IMR-90 (cell line): ENCODE results near the gene TBC1D8. TPM values are rescaled to one million over a fixed set of nuclear protein-coding genes. Genes with fewer than 3 reads are reported as not detected.

Experiments used
- ATAC-seq: fragments of 200-7000 bp; cut with Tn5 transposase; 2 replicates; pipeline ENCODE4 v1.9.1; 2020; ENCODE audit warnings: low read depth, mild to moderate bottlenecking, moderate library complexity
- BruUV-seq: library from RNA; stranded (reverse); fragments of 400-500 nt; replicated peaks from 2 replicates; lab custom pipeline; 2021; lab: Mats Ljungman, UMichigan
- CTCF ChIA-PET: fragments of 300-600 bp; formaldehyde crosslinking; extraction: SDS; loops from one replicate; lab custom pipeline; 2021; ENCODE audit warnings: antibody characterized with exemption; lab: Yijun Ruan, JAX
- POLR2A ChIA-PET: fragments of 300-600 bp; sonication (Branson Sonifier 250); formaldehyde crosslinking; loops from one replicate; lab custom pipeline; 2022; ENCODE audit warnings: antibody characterized with exemption; ENCODE audit not compliant: unreplicated experiment; lab: Charles Lee
- DNase-seq: peaks from one replicate; pipeline ENCODE4 v3.0.0; 2013
- H2AFZ ChIP-seq: replicated peaks from 2 replicates; pipeline ENCODE3; 2013; ENCODE audit warnings: low read length, mild to moderate bottlenecking; ENCODE audit not compliant: poor library complexity
- H2AK5ac ChIP-seq: 2 replicates; pipeline ENCODE4 v1.6.1; 2013; ENCODE audit warnings: low read depth, low read length, inconsistent platforms
- H2AK9ac ChIP-seq: replicated peaks from 2 replicates; pipeline ENCODE3; 2013; ENCODE audit warnings: mild to moderate bottlenecking, low read depth, low read length, moderate library complexity; ENCODE audit not compliant: poor library complexity
- H2BK120ac ChIP-seq: 2 replicates; pipeline ENCODE4 v1.6.1; 2013; ENCODE audit warnings: low read depth, low read length, inconsistent platforms
- H2BK15ac ChIP-seq: 3 replicates; pipeline ENCODE4 v1.6.1; 2013; ENCODE audit warnings: low read depth, low read length, inconsistent platforms
- H2BK20ac ChIP-seq: 2 replicates; pipeline ENCODE4 v1.6.1; 2013; ENCODE audit warnings: low read depth, mild to moderate bottlenecking, inconsistent platforms, low read length, moderate library complexity
- H2BK5ac ChIP-seq: 2 replicates; pipeline ENCODE4 v1.6.1; 2013; ENCODE audit warnings: mild to moderate bottlenecking, low read depth, low read length, inconsistent platforms; ENCODE audit not compliant: poor library complexity, severe bottlenecking
- H3K14ac ChIP-seq: replicated peaks from 2 replicates; pipeline ENCODE4 v1.6.1; 2013; ENCODE audit warnings: low read depth, low read length, inconsistent platforms
- H3K18ac ChIP-seq: 2 replicates; pipeline ENCODE4 v1.6.1; 2013; ENCODE audit warnings: low read depth, low read length, control low read depth
- H3K23ac ChIP-seq: 2 replicates; pipeline ENCODE4 v1.6.1; 2013; ENCODE audit warnings: low read depth, low read length, inconsistent platforms
- H3K27ac ChIP-seq: 2 replicates; pipeline ENCODE4 v1.5.1; 2013; ENCODE audit warnings: mild to moderate bottlenecking, control low read depth, low read length; ENCODE audit not compliant: insufficient read depth
- H3K27me3 ChIP-seq: 2 replicates; pipeline ENCODE4 v1.6.1; 2013; ENCODE audit warnings: low read length; ENCODE audit not compliant: control insufficient read depth, insufficient read depth
- H3K36me3 ChIP-seq: 2 replicates; pipeline ENCODE4 v1.6.1; 2013; ENCODE audit warnings: low read length, mixed read lengths; ENCODE audit not compliant: control insufficient read depth, insufficient read depth
- H3K4ac ChIP-seq: 2 replicates; pipeline ENCODE4 v1.6.1; 2013; ENCODE audit warnings: low read depth, low read length, inconsistent platforms
- H3K4me1 ChIP-seq: 2 replicates; pipeline ENCODE4 v1.6.1; 2013; ENCODE audit warnings: low read length, mixed read lengths; ENCODE audit not compliant: control insufficient read depth, insufficient read depth
- H3K4me2 ChIP-seq: 2 replicates; pipeline ENCODE4 v1.6.1; 2013; ENCODE audit warnings: low read depth, mild to moderate bottlenecking, control low read depth, low read length, moderate library complexity
- H3K4me3 ChIP-seq: 2 replicates; pipeline ENCODE4 v1.5.1; 2013; ENCODE audit warnings: low read depth, mild to moderate bottlenecking, control low read depth, low read length, moderate library complexity; ENCODE audit not compliant: insufficient read depth
- H3K56ac ChIP-seq: 2 replicates; pipeline ENCODE4 v1.6.1; 2013; ENCODE audit warnings: low read length, inconsistent platforms; ENCODE audit not compliant: insufficient read depth; ENCODE audit errors: extremely low read depth
- H3K79me1 ChIP-seq, 2 experiments: 2 replicates each; pipeline ENCODE4 v1.6.1; 2013; ENCODE audit warnings: low read length in 2 of 2, inconsistent platforms in 1 of 2, low read depth in 1 of 2
- H3K9ac ChIP-seq: 2 replicates; pipeline ENCODE4 v1.6.1; 2013; ENCODE audit warnings: low read depth, low read length, control low read depth
- H3K9me1 ChIP-seq: 2 replicates; pipeline ENCODE4 v1.6.1; 2013; ENCODE audit warnings: low read length, inconsistent platforms; ENCODE audit not compliant: insufficient read depth
- H3K9me3 ChIP-seq: 2 replicates; pipeline ENCODE4 v1.6.1; 2013; ENCODE audit warnings: low read length; ENCODE audit not compliant: control insufficient read depth, insufficient read depth
- H4K20me1 ChIP-seq: 2 replicates; pipeline ENCODE4 v1.6.1; 2013; ENCODE audit warnings: low read length, inconsistent platforms; ENCODE audit not compliant: insufficient read depth
- H4K5ac ChIP-seq: 2 replicates; pipeline ENCODE4 v1.6.1; 2013; ENCODE audit warnings: mild to moderate bottlenecking, low read depth, low read length, control low read depth
- H4K8ac ChIP-seq, 2 experiments: 2 replicates each; pipeline ENCODE4 v1.6.1; 2013; ENCODE audit warnings: low read depth in 2 of 2, low read length in 2 of 2, control low read depth in 1 of 2, inconsistent platforms in 1 of 2
- H4K91ac ChIP-seq: 2 replicates; pipeline ENCODE4 v1.6.1; 2013; ENCODE audit warnings: low read depth, low read length, inconsistent platforms; ENCODE audit not compliant: insufficient read depth
- CEBPB ChIP-seq: IDR thresholded peaks from 2 replicates; pipeline ENCODE4 v1.6.1; 2012; ENCODE audit warnings: low read depth, low read length, improper control_type of control experiment
- RAD21 ChIP-seq: IDR thresholded peaks from 2 replicates; pipeline ENCODE4 v1.6.1; 2012; ENCODE audit warnings: low read length, improper control_type of control experiment
- RFX5 ChIP-seq: IDR thresholded peaks from 2 replicates; pipeline ENCODE4 v1.8.0; 2012; ENCODE audit warnings: low read depth, mild to moderate bottlenecking, low read length, moderate library complexity
- WGBS, 2 experiments: methylation state at CpG; one replicate each; pipeline versions ENCODE4 v1.1.5 to v1.1.7; 2013; ENCODE audit warnings: missing lambda C conversion rate in 2 of 2; ENCODE audit not compliant: insufficient read length in 1 of 2; ENCODE audit errors: extremely low coverage in 2 of 2; 5-methylcytosine and 5-hydroxymethylcytosine counted together
- dilution Hi-C: fragments of 300-500 bp; cut with HindIII; formaldehyde crosslinking; loops from one replicate; pipeline ENCODE4 v1.14.3; 2018; ENCODE audit warnings: low sequenced_read_pairs; ENCODE audit not compliant: unreplicated experiment
- in situ Hi-C: fragments of 300-500 bp; cut with MboI; formaldehyde crosslinking; loops from 3 replicates; pipeline ENCODE4 v1.14.3; 2019; ENCODE audit warnings: low sequenced_read_pairs, inconsistent platforms, mixed read lengths
- intact Hi-C: fragments of 100-400 bp; cut with micrococcal nuclease; formaldehyde crosslinking; loops from 2 replicates; pipeline ENCODE4 v1.10.0; 2022
- polyA plus RNA-seq, 3 experiments: library from polyadenylated mRNA; depleted of rRNA; stranded (reverse); fragments of >200 nt; gene quantifications; 2 replicates each; pipeline ENCODE4 v1.2.3, GENCODE V29; 2012; ENCODE audit warnings: low replicate concordance in 1 of 3
- total RNA-seq: library from RNA; depleted of rRNA; stranded (reverse); fragments of >200 nt; gene quantifications from 2 replicates; pipeline ENCODE4 v1.2.3, GENCODE V29; 2012

The TBC1D8 gene
- total and polyA plus RNA-seq, 2 of the 4 experiments (the other 2 are of a cell fraction): 1.3 to 1.5 TPM

DNA sequence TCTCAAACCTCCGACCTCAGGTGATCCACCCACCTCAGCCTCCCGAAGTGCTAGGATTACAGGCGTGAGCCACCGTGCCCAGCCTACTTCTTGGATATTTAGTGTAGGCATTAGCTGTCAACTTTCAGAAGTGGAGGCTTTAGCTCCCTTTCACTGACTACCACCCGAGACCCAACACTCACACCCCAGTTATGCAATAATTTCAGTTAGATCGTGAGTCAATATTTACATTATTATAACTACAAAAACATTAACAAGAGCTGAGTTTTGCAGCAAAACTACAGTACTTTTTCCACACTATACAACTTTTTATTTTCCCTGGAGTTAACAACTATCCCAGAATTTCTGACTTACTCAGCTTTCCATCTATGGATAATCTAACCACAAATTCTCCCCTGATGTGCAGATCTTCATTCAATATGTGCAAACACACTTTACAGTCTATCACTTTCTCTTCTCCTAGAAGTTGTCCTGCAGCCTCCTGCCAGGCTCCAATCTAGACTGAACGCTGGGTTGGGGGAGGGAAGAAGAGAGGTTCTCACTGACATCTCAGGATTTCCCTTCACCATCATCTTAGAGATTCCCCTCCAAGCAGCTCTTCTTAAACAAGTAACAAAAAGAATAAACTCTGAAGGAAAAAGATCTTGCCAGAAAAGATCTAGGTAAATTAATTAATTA lies 10.1 kb downstream of the TBC1D8 start:
- peak; percentile 9 for DNase-seq

More for the DNA sequence above, 10.1 kb downstream of the TBC1D8 start:
- POLR2A ChIA-PET: no interaction called here
- peaks cover 2% of the 10 kb centered on the region for H3K9me1 ChIP-seq
- CTCF ChIA-PET: interaction anchor here (0.6 to 1.0 kb wide), 3 partner anchors 25 to 84 kb away, joined by 3 read pairs; no protein-coding TSS in a partner anchor
- H2AFZ ChIP-seq: no peak overlapping the region
- no peak overlapping the region for H3K56ac ChIP-seq
- H3K4ac ChIP-seq: no peak overlapping the region
- no peak overlapping the region for H2AK9ac ChIP-seq
- no CpG with 5 or more reads among the region's 7 CpGs for WGBS, 2 experiments
- H2BK20ac ChIP-seq: no peak overlapping the region
- no peak overlapping the region for H3K27ac ChIP-seq
- no peak overlapping the region for H3K14ac ChIP-seq
- H4K5ac ChIP-seq: no peak overlapping the region
- no peak overlapping the region for H2BK120ac ChIP-seq
- no peak overlapping the region for H2BK15ac ChIP-seq
- H3K4me2 ChIP-seq: peak overlapping the region; percentile 1; the same call in 1 of the 2 replicates
- no peaks in the 10 kb centered on the region for H3K9me3 ChIP-seq
- TF ChIP-seq RFX5 (no peak), CEBPB (peak; percentile 73), RAD21 (no peak)
- in situ Hi-C loops: no loop called here
- H2BK5ac ChIP-seq: no peak overlapping the region
- H3K9ac ChIP-seq: no peak overlapping the region
- no peak overlapping the region for H3K18ac ChIP-seq
- H2AK5ac ChIP-seq: no peak overlapping the region
- H3K27me3 ChIP-seq: peaks cover 3% of the 10 kb centered on the region
- peaks cover 5% of the 10 kb centered on the region; the same call in 1 of the 2 replicates for H4K20me1 ChIP-seq
- H4K91ac ChIP-seq: no peak overlapping the region
- intact Hi-C loops: no loop called here
- peak; percentile 40; the same call in 1 of the 2 replicates for ATAC-seq
- H3K4me1 ChIP-seq: no peaks in the 10 kb centered on the region
- no peak overlapping the region for H3K4me3 ChIP-seq
- peaks cover 0 to 34% of the 10 kb centered on the region in 2 experiments; a peak in 2 of 4 replicates for H3K79me1 ChIP-seq
- no peak overlapping the region for H4K8ac ChIP-seq
- BruUV-seq: no TSS peak
- H3K23ac ChIP-seq: no peak overlapping the region
- no peaks in the 10 kb centered on the region for H3K36me3 ChIP-seq
- dilution Hi-C loops: no loop called here
